GM19035 (cell line): ENCODE results near the gene OPN1MW3.
A peak's percentile ranks its signal among the peaks of the same experiment; 100 is the strongest.
"Not testable (repeated sequence)": the region's sequence is repeated elsewhere in the genome, so short reads cannot be mapped to it uniquely, and the experiment has no call there.

ENCODE experiments used
- ATAC-seq: cut with Tn5 transposase; IDR thresholded peaks from one replicate; pipeline ENCODE4 v1.9.1; 2021; ENCODE audit not compliant: unreplicated experiment

The OPN1MW3 gene

DNA sequence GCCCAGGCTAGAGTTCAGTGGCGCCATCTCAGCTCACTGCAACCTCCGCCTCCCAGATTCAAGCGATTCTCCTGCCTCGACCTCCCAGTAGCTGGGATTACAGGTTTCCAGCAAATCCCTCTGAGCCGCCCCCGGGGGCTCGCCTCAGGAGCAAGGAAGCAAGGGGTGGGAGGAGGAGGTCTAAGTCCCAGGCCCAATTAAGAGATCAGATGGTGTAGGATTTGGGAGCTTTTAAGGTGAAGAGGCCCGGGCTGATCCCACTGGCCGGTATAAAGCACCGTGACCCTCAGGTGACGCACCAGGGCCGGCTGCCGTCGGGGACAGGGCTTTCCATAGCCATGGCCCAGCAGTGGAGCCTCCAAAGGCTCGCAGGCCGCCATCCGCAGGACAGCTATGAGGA lies at the start of gene OPN1MW3:
OPN1MW3 (plus strand) TSS at position 301 of the 400 bp plus-strand sequence; CDS start at position 339, 38 bp downstream.
- ATAC-seq = not testable (repeated sequence)

DNA sequence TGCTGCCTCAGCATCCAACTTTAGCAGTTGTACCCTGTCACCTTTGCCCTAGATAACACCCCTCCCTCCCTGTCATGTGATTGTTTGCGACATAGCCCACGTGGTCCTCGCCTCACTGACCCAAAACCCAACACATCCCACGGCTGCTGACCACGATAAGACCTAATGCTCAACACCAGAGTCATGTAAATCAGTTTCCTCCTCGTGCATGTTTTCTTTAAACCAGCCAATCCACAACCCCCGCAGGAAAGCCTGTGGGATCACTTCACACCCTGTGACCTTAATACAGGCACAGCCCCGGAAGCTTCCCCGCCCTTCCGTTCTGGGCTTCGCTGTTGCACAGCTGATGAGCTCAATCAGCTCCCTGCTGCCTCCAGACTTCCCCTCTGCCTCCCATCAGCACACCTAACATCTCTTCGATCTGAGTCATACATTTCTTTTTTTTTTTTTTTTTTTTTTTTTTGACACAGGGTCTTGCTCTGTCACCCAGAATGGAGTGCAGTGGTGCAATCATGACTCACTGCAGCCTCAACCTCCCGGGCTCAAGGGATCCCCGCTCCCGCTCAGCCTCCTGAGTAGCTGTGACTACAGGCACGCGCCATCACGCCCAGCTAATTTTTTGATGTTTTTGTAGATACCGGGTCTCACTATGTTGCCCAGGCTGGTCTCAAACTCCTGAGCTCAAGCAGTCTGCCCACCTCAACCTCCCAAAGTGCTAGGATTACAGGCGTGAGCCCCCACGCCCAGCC lies 47.5 kb upstream of the OPN1MW3 start:
- ATAC-seq = peak; percentile 85

DNA sequence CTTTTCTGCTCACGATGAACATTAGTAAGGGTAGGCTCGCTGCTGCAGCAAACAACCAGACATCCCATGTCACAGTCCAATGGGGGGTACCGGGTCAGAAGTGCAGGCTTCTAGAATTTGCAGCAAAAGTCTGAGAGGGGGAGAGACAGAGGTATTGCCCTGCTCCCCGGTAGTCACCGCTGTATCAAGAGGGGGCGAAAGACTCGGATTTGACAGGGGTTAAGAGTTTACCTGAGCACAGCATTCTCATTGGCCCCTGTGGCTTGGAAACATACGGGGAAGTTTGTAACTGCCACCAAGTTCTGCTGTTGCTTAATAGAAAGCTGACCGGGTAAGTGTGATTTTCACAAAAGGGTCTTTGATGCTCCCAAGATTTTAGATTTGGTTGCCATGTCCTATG lies 46.3 kb upstream of the OPN1MW3 start:
- not testable (repeated sequence) for ATAC-seq

DNA sequence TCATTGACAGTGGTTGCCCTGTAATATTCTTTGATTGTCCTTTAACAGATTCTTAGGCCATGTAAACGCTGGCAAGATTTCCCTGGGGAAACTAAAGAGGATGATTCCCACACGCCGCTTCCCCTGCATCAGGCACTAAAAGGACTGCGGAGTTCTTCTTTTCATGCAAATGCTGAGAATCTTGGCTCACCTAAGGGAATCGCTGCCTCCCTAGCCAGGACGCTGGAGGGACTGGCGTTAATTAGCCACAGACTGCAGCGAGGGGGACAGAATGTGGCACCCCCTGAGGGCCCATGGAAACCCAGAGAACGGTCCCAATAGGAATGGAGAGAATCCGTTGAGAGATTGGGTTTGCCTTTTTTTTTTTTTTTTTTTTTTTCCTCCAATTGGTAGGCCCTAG lies 45.9 kb upstream of the OPN1MW3 start:
- not testable (repeated sequence) for ATAC-seq

- not testable (repeated sequence) for ATAC-seq
Observed at GRCh38 chrX:154219456-154219855, 37.9 kb upstream of the OPN1MW3 start, which contains the start of gene OPN1MW2. Gene OPN1MW2 (plus strand): TSS chrX:154219756. CDS start chrX:154219816, 60 bp downstream.

DNA sequence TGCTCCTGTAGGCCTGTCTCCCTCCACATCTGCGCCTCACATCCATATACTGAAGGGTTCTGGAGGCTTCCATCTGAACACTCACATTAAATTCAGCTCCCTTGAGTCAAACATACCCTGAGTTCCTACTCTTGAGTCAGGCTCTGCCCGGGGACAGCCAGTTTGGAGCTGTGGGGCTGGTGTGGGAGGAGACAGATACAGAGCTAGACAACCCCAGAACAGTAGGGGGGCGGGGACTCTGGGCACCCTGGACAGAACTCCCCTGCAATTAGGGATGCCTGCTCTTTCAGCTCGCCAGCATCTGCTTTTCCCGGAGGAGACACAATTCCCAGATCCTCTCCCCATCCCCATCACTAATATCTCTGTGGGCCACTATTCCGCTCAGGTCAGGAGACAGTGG lies 32.1 kb upstream of the OPN1MW3 start:
- not testable (repeated sequence) for ATAC-seq

DNA sequence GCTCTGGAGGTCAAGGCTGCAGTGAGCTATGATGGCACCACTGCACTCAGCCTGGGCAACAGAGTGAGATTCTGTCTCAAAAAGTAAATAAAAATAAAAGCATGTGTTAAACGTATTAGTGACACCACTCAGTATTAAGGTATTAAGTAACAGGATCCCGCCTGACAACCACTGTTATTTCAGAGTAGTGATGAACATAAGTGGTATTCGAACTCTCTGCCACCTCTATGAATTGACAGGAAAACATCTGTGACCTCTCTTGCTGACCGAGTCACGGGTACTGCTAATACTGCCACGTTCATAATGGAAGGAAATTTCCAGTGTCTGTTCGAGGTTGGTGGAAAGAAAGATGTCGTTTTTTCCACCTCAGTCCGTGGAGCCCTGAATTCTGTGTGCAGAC lies 30.7 kb upstream of the OPN1MW3 start:
- not testable (repeated sequence) for ATAC-seq

DNA sequence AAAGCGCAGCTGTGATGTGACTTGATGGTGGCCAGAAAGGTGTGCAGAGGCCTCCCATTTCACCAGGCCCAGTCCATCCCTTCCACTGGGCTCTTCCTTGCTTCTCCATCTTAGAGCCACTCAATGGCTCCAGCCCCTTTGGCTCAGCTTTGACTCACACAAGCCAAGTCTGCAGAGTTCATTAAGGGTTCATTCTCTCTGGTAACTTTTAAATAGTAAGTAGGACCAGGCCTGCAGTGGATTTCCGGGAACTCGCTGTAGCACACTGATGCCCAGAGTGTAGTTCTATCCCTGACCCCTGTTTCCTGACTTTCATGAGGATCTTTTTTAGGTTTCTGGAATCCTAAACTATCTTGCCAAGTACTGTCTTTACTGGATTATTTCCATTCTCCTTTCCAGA lies 25.9 kb upstream of the OPN1MW3 start:
- not testable (repeated sequence) for ATAC-seq

- not testable (repeated sequence) for ATAC-seq
Observed at GRCh38 chrX:154233620-154234019, 23.8 kb upstream of the OPN1MW3 start.

DNA sequence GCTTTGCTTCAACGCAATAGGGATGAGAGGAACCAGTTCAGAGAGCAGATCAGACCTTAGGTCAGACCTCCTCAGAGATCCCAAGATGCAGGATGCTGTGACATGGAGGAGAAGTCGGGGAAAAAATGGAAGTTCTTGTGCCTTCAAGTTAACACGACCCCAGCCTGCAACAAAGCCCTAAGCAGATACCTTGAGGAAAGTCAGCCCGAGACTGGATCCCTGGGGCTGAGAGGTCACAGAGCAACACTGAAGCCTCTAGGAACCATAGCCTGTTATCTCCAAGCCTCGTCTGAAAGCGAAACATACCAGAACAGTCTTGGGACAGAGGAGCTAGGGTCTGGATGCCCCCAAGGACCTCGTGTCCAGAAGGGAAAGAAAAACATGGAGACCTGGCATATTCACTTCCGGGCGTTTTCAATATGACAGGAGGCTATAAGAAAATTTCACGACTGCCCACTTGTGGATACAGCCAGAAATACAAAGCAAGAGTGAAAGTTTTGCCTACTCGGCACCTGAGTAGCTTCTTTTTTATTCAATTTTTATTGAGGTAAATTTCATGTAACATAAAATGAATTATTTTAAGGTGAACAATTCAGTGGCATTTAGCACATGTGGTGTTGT lies 18.3 kb upstream of the OPN1MW3 start:
- not testable (repeated sequence) for ATAC-seq

DNA sequence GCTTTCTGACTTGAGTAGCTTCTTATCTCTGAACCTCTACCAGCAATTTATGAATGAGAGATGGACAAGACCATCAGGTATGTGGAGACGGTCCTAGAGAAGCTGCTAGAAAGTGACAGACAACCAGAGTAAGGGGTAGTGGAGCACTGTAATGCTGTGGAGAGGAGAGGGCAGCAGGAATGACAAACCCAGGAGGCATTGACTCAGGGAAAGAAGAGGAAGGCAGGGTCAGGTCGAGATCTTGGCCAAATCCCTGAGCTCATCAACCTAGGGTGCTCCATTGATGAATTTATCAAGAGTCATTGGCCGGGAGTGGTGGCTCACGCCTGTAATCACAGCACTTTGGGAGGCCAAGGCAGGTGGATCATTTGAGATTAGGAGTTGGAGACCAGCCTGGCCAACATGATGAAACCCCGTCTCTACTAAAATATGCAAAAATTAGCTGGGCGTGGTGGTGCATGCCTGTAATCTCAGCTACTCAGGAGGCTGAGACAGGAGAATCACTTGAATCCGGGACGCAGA lies 17.3 kb upstream of the OPN1MW3 start:
- not testable (repeated sequence) for ATAC-seq

GRCh38 chrX:154247377-154248045 lies 9.9 kb upstream of the OPN1MW3 start:
- peak; percentile 81 for ATAC-seq

DNA sequence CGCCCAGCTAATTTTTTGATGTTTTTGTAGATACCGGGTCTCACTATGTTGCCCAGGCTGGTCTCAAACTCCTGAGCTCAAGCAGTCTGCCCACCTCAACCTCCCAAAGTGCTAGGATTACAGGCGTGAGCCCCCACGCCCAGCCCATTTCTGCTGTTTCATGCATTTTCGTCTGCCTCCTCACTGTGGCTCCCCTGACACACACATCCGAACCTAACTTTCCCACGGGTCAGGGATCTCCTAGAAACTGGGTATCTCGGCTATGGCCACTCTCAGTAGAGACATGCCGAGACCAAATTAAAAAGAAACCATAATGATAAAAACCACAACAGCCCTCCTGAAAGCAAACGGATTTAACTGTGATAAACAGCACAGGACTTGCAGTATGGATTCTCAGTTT lies 9.3 kb upstream of the OPN1MW3 start:
- not testable (repeated sequence) for ATAC-seq

GRCh38 chrX:154258711-154259110 lies 1.3 kb downstream of the OPN1MW3 start:
- not testable (repeated sequence) for ATAC-seq

- not testable (repeated sequence) for ATAC-seq
Observed at GRCh38 chrX:154263072-154263471, 5.7 kb downstream of the OPN1MW3 start.

DNA sequence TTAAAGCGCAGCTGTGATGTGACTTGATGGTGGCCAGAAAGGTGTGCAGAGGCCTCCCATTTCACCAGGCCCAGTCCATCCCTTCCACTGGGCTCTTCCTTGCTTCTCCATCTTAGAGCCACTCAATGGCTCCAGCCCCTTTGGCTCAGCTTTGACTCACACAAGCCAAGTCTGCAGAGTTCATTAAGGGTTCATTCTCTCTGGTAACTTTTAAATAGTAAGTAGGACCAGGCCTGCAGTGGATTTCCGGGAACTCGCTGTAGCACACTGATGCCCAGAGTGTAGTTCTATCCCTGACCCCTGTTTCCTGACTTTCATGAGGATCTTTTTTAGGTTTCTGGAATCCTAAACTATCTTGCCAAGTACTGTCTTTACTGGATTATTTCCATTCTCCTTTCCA lies 11.9 kb downstream of the OPN1MW3 start:
- ATAC-seq = not testable (repeated sequence)

GRCh38 chrX:154284489-154285338 lies 27.3 kb downstream of the OPN1MW3 start:
- ATAC-seq = peak; percentile 64

- ATAC-seq = not testable (repeated sequence)
Observed at GRCh38 chrX:154286406-154286805, 29.0 kb downstream of the OPN1MW3 start.

GRCh38 chrX:154294791-154295574 lies 37.6 kb downstream of the OPN1MW3 start, which contains the start of gene TEX28:
Gene TEX28 (minus strand): TSS chrX:154295124. CDS start chrX:154292117, 3,007 bp downstream.
- no peak for ATAC-seq
